AML-193 (cell line): ENCODE data around the gene SYVN1.
"Not testable (repeated sequence)": the region's sequence is repeated elsewhere in the genome, so short reads cannot be mapped to it uniquely, and the experiment has no call there.

ENCODE experiments used
- DNase-seq, 2 experiments: peaks; one replicate each; lab custom pipeline; 2025; lab: John Stamatoyannopoulos, UW

The SYVN1 gene

DNA sequence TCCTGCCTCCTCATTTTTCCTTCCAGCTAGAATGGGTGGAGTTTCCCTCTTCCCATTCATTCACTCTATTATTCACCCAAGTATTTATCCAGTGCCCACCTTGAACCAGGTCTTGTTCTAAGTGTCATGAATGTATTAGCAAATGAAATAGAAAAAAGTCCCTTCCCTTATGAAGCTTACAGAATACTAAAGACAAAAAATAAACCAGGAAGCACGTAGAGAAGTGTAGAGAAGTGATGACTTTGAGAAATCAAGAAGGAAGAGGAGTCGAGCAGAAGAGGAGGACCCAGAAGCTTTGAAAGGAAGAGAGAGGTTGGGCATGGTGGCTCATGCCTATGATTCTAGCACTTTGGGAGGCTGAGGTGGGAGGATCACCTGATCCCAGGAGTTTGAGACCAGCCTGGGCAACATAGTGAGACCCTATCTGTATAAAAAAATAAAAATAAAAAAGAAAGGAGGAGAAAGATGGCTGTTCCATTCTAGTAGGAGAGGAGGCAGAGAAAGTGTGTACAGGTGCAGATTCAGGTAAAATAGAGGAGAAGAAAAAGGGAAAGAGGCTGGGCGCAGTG lies 17.1 kb upstream of the SYVN1 start:
- DNase-seq = peak; percentile 20 to 26

DNA sequence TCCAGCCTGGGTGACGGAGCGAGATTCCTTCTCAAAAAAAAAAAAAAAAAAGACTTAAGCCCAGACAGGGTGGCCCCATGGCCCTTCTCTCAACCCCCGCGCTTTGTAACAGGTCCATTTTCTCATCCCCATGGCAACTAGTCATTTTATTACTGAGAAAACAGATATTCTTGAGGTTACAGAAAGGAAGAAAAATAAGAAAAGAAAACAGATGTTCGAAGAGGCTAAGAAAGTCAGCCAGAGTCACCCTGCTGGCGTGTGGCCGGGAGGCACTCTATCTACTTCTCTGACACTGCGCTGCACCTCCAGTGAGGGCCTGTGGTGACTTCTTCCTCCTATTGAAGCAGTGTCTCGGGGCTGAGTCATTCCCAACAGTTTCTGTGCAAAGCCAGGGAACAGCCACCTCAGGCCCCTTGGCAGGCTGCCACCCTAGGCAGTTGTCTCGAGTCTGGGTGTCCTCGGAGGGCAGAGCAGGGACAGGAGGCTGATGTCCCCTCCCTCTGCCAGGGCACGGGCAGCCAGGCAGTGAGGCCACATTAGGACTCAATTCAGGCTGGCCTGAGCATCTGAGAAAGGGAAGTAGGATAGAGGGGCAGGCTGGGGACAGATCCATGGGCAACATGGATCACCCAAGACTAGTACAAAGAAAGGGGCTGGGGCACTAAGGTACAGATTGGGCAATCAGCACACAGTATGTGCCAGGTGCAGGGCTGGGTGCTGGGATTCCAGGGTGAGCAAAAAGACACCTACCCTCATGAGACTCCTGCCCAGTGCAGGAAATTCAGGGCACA lies 16.4 kb upstream of the SYVN1 start:
- peak; percentile 97 to 98 for DNase-seq

DNA sequence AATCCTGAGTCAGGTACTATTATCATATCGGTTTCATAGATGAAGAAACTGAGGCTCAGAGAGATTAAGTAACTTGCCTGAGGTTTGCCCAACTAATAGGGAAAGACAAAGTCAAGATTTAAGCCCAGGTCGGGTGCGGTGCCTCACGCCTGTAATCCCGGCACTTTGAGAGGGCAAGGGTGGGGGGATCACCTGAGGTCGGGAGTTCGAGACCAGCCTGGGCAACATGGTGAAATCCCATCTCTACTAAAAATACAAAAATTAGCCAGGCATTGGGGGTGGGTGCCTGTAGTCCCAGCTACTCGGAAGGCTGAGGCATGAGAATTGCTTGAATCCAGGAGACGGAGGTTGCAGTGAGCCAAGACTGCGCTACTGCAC lies 15.8 kb upstream of the SYVN1 start:
- not testable (repeated sequence) for DNase-seq

DNA sequence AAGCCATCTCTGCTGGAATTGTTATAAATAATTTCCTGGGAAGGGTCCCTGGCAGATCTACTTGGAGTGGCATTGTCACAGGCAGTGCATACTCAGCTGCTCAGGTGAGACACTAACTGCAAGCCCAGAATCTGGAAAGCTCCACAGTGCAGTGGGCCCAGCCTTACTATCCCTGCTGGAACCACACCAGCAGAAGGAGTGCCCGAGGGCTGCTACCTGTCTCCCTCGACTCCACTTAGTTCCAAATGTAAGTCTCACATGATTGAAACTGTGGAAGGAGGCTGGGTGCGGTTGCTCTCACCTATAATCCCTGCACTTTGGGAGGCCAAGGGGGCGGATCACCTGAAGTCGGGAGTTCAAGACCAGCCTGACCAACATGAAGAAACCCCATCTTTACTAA lies 14.3 kb upstream of the SYVN1 start:
- no peak for DNase-seq

DNA sequence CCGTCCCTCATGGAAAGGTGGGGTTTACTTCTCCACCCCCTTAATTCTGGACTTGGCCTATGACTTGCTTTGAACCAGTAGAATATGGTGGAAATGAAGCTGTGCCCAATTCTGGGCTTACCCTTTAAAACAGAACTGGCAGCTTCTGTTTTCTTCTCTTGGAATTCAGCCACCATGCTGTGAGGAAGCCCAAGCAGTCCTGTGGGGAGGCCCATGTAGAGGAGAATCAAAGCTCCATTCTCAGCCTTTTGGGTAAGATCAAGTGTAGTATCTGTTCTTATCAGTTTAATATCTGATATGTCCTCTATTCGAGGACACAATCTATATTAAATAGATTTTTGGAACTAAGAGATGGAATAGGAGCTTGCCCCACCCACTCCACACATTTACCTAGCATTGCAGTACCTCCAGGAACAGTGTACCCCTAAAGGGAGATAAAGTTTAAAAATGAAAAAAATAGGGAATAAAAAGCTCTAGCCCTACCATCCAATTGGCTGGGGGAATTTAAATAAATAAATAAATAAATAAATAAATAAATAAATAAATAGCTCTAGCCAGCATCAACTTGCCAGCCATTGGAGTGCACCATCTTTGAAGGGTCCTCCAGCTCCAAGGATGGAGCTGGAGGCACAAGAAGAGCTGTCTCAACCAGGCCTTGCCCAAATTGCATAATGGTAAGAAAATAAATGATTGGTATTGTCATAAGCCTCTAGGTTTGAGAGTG lies 13.2 kb upstream of the SYVN1 start:
- DNase-seq = no peak

DNA sequence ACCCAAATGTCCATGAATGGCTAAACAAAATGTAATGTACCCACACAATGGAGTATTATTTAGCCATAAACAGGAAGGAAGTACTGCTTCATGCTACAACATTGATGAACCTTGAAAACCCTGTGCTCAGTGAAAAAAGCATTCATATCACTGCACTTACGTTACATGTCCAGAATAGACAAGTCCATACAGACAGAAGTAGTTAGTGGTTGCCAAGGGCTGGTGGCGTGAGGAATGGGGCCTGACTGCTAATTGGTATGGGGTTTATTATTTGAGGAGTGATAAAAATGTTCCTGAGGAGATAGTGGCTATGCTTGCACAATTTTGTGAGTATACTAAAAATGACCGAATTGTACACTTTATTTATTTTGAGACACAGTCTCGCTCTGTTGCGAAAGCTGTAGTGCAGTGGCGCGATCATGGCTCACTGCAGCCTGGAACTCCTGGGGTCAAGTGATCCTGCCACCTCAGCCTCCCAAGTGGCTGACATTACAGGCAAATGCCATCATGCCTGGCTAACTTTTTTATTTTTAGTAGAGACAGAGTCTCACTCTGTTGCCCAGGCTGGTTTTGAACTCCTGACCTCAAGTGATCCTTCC lies 7.7 kb upstream of the SYVN1 start:
- DNase-seq = no peak

DNA sequence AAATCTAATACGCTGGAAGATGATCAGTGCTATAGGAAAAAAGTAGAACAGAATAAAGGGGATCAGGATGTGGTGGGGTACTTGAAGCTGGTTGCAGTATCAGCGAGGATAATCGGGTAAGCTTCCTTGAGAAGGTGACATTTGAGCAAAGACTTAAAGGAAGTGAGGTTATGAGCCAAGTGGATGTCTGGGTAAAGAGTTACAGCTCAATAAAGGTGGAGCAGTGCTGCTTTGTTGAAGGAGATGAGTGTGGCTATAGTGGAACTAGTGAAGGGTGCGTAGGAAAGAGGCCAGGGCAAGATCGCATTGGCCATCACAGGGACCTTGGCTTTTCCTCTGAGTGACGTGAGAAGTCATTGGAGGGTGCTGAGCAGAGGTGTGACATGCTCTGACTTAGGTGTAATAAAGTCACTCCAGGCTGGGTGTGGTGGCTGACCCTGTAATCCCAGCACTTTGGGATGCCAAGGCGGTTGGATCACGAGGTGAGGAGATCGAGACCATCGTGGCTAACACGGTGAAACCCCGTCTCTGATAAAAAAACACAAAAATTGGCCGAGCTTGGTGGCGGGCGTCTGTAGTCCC lies 2.3 kb upstream of the SYVN1 start:
- DNase-seq = no peak

DNA sequence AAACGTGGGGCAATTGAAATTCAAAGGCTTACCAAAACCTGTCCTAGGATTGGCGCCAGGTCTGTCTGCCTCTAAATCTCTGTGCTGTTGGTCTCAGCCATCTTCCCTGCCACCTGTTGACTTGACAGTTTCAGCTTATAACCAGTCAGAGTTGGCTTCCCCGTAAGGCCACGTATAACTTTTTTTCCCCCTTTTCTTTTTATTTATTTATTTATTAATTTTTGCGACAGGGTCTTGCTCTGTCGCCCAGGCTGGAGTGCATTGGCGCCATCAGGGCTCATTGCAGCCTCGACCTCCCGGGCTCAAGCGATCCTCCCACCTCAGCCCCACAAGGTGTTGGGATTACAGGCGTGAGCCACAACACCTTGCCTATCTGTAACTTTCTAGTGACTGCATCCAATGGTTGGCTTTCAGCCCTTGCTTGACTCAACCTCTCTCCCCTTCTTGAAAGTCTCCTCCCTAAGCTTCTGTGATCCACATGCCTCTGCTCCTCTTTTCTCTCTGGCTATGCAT lies 1.4 kb upstream of the SYVN1 start:
- DNase-seq = no peak

DNA sequence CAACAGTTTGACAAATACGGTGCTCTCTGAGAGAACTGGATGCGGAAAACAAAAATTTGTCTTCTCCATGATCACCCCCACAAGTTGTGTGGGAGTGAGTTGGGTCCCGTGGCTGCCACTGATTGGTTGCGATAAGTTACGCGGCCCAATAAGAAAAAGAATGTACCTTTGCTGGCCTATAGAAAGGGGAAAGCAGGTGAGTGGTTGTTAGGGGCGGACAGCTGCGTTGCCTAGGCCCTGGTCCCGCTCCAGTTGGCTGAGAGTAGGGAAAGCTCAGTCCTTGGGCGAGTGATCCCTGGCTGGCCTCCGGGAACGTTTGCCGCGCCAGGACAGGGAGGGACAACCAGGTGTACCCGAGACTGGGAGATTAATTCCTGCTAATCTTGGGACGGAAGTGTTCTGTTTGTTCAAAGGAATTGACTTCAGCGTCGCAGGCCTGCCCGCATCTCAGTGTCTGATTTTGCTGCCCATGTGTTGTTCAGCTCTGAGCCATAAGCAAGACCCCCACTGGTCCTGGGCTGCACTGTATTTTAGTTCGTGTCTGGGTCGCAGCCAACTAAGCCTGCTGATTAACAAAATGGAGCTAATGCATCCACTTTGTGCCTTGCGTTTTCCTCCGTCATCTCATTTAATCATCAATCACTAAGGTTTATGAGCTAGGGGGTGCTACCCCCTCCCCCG lies 773 bp upstream of the SYVN1 start:
- peak; percentile 95 to 96 for DNase-seq

DNA sequence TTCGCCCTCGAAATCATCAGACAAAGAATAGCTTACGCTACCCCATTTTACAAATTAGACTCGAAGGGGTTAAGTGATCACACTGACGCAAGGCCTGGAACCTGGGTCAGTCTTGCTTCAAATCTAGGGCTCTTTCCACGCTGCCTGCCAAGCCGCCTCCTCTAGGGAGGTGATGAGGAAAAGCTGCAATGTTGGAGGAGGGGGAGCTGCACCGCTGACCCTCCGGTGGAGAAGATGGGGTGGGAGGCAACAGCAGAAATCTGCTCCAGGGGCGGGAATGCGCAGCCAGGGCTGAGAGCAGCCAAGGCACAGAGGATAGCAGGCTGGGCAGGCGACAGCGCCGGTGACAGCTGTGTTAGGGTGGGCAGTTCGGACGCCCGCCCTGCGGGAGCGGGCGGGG lies 595 bp downstream of the SYVN1 start:
- DNase-seq = no peak

DNA sequence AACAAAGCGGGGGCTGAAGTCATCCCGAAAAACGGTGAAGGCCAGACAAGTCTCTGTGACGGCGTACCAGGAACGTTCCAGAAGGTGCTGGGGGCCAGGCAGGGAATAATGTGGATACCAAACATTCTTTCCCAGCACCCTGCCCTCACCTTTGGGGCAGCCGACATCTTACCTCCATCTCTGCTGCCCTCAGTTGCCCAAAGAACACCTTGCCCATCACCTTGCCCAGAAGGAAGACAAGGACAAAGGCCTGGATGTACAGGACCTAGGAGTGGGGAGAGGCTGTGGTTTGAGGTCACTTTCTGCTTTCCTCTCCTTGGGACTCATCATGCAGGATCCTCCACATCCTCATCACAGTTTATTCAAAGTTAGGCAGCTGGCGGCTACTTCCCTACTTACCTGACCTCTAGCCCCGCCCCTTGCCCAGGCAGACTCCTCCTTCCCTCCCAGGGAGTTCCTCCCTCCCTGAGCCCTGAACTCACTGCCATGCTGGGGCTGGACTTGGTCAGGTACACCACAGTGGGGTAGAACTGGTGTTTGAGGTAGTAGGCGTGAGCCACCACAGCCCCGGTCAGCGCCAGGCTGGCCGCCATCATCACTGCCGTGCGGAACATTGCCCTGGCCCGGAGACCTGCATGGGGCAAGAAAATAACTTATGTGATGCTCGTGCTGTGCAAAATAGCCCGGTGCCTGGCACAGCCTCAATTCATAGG lies 1.2 kb downstream of the SYVN1 start:
- peak; percentile 8 to 10 for DNase-seq

DNA sequence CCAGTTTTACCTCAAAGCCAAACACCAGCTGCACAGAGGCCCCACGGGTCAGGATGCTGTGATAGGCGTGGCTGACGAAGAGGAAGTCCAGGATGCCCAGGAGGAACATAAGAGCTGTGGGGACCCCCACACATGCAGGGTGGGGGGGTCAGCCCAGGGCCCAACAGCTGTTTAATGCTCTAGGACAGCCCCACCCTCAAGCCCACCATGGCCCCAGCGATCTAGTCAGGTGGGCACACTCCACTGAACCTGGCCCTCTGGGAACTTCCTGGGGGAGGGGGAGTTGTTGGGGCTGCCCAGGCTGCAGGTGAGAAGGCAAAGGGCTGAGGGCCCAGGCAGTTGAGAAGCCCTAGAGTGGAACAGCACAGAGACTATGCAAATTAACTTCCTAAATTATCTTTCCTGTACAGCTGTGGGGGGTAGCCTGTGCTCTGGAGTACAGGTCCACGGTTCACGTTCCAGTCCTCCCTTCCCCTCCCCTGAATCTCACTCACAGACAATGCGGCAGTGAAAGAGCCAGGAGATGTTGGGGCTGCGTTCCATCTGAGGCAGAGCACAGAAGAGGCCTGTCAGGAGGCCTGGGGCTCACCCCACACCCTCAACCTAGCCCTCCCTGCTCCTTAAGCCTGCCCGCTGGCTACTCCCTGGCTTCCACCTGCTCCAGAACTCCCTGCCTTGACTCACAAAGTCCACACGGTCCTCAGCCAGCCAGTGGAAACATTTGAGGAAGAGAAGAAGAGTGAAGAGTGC lies 1.9 kb downstream of the SYVN1 start:
- DNase-seq = no peak

DNA sequence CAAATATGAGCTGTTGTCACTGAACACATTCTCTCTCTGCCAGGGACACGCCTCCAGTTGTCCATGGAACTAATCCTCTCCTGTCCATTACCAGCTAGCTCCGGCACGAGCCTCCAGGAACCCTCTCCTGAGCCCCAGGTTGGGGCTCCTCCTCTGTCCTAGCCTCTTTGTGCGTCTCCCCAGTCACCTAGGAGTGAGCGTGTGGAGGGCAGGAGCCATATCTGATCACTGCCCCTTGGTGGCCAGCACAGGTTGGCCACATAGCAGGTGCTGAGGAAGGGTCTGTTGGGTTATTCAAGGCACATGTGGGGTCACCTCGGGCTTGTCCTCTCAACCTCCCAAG lies 2.5 kb downstream of the SYVN1 start:
- no peak for DNase-seq

DNA sequence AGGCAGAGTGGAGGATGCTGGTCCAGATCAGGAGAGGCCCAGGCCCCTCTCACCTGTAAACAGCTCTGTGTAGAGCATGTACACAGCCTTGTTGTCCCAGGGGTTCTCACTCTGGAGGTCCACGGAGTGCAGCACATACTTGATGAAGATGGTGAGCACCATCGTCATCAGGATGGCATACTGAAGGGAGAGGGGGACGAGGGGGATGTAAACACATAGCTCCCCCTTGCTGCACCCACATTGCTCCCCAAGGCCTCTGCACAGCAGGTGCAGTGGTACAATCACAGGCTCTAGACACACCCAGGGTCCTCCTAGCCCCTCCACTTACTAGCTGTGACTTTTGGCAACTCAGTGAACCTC lies 2.9 kb downstream of the SYVN1 start:
- DNase-seq = no peak

DNA sequence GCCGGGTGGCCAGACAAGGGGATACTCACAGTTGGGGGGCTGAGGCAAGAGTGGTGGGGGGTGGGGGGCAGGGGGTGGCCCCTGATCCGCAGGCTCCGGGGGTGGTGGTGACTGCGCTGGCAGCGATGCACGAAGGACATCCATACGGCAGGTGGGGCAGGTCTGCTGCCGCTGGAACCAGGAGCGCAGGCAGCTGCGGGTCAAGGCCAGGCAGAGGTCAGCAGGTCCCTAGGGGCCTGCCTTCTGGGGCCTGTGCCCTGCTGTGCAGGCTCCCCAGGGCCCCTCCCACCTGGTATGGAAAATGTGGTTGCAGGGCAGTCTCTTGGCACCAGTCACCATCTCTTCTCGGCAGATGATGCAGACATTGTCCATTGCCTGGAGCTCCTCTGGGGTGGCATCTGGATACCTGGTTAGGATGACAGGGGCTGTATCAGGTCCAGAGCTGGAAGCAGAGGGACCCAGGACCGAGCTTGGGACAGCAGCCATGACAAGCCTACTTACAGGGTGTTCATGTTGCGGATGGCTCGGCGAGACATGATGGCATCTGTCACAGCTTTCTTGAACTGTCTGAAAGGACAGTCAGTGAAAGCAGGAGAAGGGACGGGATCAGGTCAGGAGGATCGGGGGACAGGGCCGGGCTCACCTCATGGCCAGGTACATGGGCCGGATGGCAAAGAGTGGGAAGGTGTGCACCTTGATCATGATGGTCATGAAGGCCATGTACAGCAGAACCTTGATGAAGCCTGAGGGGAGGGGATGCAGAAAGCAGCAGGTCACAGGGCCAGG lies 3.5 kb downstream of the SYVN1 start:
- DNase-seq = no peak

DNA sequence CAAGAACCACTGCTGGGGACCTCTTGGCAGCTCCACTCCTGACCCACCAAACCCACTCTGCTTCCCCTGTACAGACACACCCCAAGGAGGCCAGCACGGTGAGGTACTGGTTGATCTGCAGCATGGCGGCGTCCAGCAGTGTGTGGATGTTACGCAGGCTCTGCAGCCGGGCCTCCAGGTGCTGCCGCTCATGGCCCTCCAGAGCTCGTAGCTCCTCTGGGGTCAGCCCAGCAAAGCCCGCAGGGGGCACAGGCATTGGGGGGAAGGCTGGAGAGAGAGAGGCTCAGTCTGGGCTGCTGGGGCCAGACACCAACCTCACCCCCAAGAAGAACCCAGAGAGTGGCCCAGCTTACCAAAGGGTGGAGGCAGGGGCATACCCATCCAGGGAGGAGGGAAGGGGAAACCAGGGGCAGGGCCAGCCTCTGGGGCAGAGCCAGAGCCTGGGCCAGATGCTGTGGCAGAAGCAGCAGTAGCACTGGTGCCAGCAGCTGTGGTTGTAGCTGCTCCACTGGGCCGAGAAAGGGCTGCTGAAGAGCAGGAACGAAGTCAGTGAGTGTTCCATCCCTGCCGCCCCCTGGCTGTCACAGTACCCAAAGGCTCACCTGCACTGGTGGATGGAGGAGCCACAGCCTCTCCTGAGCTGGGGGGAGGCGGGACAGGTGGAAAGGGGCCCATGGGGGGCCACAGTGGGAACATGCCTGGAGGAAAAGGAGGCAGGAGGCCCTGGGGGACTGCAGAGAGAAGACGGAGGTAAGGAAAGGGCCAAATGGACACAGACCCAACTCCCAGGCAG lies 4.5 kb downstream of the SYVN1 start:
- no peak for DNase-seq

DNA sequence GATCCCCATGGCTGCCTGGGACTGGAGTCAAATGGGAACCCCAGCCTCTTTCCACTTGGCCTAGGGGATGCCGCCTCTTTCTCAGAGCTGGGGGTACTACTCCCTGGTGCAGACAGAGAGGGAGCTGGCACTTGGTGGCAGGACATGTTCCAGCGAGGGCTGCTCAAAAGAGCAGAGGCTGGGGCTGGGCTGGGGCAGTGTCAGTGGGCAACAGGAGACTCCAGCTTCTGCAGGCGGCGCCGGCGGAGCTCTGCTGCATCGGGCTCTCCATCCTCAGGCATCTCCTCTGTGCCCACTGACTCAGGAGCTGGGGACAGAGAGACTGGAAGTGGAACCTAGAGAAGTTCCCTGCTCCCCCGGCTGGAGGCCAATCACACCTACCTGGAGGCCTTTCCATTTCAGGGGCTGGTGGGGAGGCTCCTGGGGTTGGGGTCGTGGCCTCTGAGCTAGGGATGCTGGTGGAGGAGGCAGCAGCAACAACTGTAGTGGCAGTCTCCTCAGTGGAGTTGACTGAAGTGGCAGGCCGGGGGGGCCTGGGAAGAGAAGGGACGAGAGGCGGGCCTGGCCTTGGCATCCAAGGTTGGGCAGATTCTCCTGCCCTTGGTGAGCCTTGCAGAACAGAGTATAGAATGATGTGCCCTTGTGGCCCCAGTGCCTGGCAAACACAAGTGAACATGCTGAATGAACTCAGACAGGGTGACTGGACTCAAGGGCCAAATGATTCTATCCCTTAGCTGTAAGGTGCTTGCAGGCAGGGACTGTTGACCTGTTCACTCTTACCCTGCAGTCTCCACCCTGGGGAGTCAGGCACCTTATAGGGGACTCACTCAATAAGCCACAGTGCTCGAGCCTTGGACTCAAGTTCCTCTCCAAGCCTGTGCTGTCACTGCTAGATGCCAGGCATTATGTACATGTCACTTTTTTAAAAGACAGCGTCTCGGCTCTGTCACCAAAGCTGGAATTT lies 5.9 kb downstream of the SYVN1 start:
- no peak for DNase-seq
